A549 (cell line): ENCODE results near the gene RENBP. TPM values are rescaled to one million over a fixed set of nuclear protein-coding genes. Genes with fewer than 3 reads are reported as not detected.
A peak's percentile ranks its signal among the peaks of the same experiment; 100 is the strongest.

ENCODE experiments used
- ATAC-seq, 2 experiments: fragments of 200-7000 bp in 1 of 2; fragments of >200 bp in 1 of 2; cut with Nextera tagmentation in 1 of 2; cut with Tn5 transposase in 1 of 2; 3 replicates each; pipeline versions ENCODE4 v1.8.0 to v1.9.1; 2018 to 2020; ENCODE audit warnings: mild to moderate bottlenecking in 1 of 2, moderate library complexity in 1 of 2
- CTCF ChIA-PET: fragments of 300-600 bp; sonication (Branson Sonifier 250); formaldehyde crosslinking; extraction: SDS; loops from one replicate; lab custom pipeline; 2021; ENCODE audit warnings: antibody characterized with exemption, inconsistent platforms; lab: Yijun Ruan, JAX
- POLR2A ChIA-PET: fragments of 350-600 bp; formaldehyde crosslinking; extraction: SDS; loops from one replicate; lab custom pipeline; 2021; ENCODE audit warnings: antibody characterized with exemption, inconsistent platforms; lab: Yijun Ruan, JAX
- DNase-seq, 2 experiments: peaks; one replicate each; pipeline versions ENCODE4 v3.0.0 to v3.0.0-alpha.2; 2011 to 2016; ENCODE audit warnings: low read depth in 1 of 2, low spot score in 1 of 2
- FAIRE-seq: peaks from 2 replicates; lab custom pipeline; 2011; peaks lifted over from hg19 to GRCh38; lab: Jason Lieb, UNC
- H3K27ac ChIP-seq, 2 experiments: fragments of >200 bp; sonication (Bioruptor Twin); formaldehyde crosslinking; 3 replicates each; pipeline ENCODE4 v1.5.1; 2016 to 2017
- H3K4me1 ChIP-seq: fragments of >200 bp; sonication (Bioruptor Twin); formaldehyde crosslinking; 3 replicates; pipeline ENCODE4 v1.6.1; 2016
- H3K4me2 ChIP-seq: fragments of >200 bp; sonication (Bioruptor Twin); formaldehyde crosslinking; 3 replicates; pipeline ENCODE4 v1.6.1; 2016
- H3K4me3 ChIP-seq: fragments of >200 bp; sonication (Bioruptor Twin); formaldehyde crosslinking; 3 replicates; pipeline ENCODE4 v1.5.1; 2016
- H3K9me3 ChIP-seq: fragments of >200 bp; sonication (Bioruptor Twin); formaldehyde crosslinking; 3 replicates; pipeline ENCODE4 v1.6.1; 2016
- CBX2 ChIP-seq: fragments of 200-600 bp; sonication (generic); IDR thresholded peaks from 2 replicates; pipeline ENCODE4 v1.6.1; 2016; ENCODE audit warnings: low read depth, mild to moderate bottlenecking, borderline replicate concordance
- CBX8 ChIP-seq: fragments of 200-600 bp; sonication (generic); IDR thresholded peaks from 2 replicates; pipeline ENCODE4 v1.6.1; 2016
- CHD4 ChIP-seq: fragments of 200-600 bp; sonication (generic); IDR thresholded peaks from 2 replicates; pipeline ENCODE4 v1.6.1; 2016; ENCODE audit warnings: antibody characterized with exemption, mild to moderate bottlenecking, borderline replicate concordance
- EP300 ChIP-seq, 2 experiments: fragments of >200 bp; sonication (Bioruptor Twin); formaldehyde crosslinking; IDR thresholded peaks; 2 replicates in 1 of 2; 3 replicates in 1 of 2; pipeline ENCODE4 v1.6.1; 2016 to 2017
- FOSB ChIP-seq: fragments of 250-450 bp; sonication (Bioruptor Pico); IDR thresholded peaks from 2 replicates; pipeline ENCODE4 v1.5.0; 2020; ENCODE audit warnings: mild to moderate bottlenecking, moderate library complexity
- HDAC2 ChIP-seq: fragments of 200-600 bp; sonication (generic); IDR thresholded peaks from 2 replicates; pipeline ENCODE4 v1.6.1; 2016
- HOXA7 ChIP-seq: fragments of 250-450 bp; sonication (Bioruptor Pico); IDR thresholded peaks from 2 replicates; pipeline ENCODE4 v1.5.0; 2020; ENCODE audit warnings: mild to moderate bottlenecking, moderate library complexity
- HOXB13 ChIP-seq: fragments of 250-450 bp; sonication (Bioruptor Pico); IDR thresholded peaks from 2 replicates; pipeline ENCODE4 v1.5.0; 2020; ENCODE audit warnings: low read depth, mild to moderate bottlenecking, moderate library complexity
- HOXB5 ChIP-seq: fragments of 250-450 bp; sonication (Bioruptor Pico); IDR thresholded peaks from 2 replicates; pipeline ENCODE4 v1.5.0; 2020; ENCODE audit warnings: mild to moderate bottlenecking, moderate library complexity
- JUN ChIP-seq, 2 experiments: fragments of >200 bp; sonication (Bioruptor Twin); formaldehyde crosslinking; IDR thresholded peaks; 2 replicates in 1 of 2; 3 replicates in 1 of 2; pipeline ENCODE4 v1.6.1; 2016 to 2017
- KDM1A ChIP-seq: fragments of 200-600 bp; sonication (generic); IDR thresholded peaks from 2 replicates; pipeline ENCODE4 v1.6.1; 2016; ENCODE audit warnings: low read depth, mild to moderate bottlenecking
- MYC ChIP-seq: IDR thresholded peaks from 2 replicates; pipeline ENCODE4 v1.6.1; 2012; ENCODE audit warnings: mild to moderate bottlenecking, inconsistent platforms, low read length, improper control_type of control experiment, borderline replicate concordance
- NFE2L2 ChIP-seq: fragments of 150-350 bp; conservative IDR thresholded peaks from 2 replicates; pipeline ENCODE4 v1.6.1; 2014; ENCODE audit warnings: low read length
- NPAS2 ChIP-seq: fragments of 250-450 bp; sonication (Bioruptor Pico); IDR thresholded peaks from 2 replicates; pipeline ENCODE4 v1.8.0; 2022; ENCODE audit warnings: mild to moderate bottlenecking, moderate library complexity, borderline replicate concordance
- NR3C1 ChIP-seq: fragments of >200 bp; sonication (Bioruptor Twin); formaldehyde crosslinking; IDR thresholded peaks from 3 replicates; pipeline ENCODE4 v1.6.1; 2017
- PHF8 ChIP-seq: fragments of 200-600 bp; sonication (generic); IDR thresholded peaks from 2 replicates; pipeline ENCODE4 v1.6.1; 2016; ENCODE audit warnings: low read depth, mild to moderate bottlenecking, antibody characterized with exemption, moderate library complexity, borderline replicate concordance
- POLR2AphosphoS2 ChIP-seq: conservative IDR thresholded peaks from 2 replicates; pipeline ENCODE4 v1.6.1; 2012; ENCODE audit warnings: low read length, improper control_type of control experiment, inconsistent platforms
- RARB ChIP-seq: fragments of 250-450 bp; sonication (Bioruptor Pico); IDR thresholded peaks from 2 replicates; pipeline ENCODE4 v1.8.0; 2021; ENCODE audit warnings: mild to moderate bottlenecking, moderate library complexity
- RNF2 ChIP-seq: fragments of 200-600 bp; sonication (generic); IDR thresholded peaks from 2 replicates; pipeline ENCODE4 v1.6.1; 2016; ENCODE audit warnings: low read depth, mild to moderate bottlenecking, antibody characterized with exemption, moderate library complexity, borderline replicate concordance
- ZFP36 ChIP-seq: fragments of 450-650 bp; IDR thresholded peaks from 2 replicates; pipeline ENCODE4 v1.6.1; 2014; ENCODE audit warnings: borderline replicate concordance; ENCODE audit not compliant: partially characterized antibody
- ZNF302 ChIP-seq: fragments of 250-450 bp; sonication (Bioruptor Pico); IDR thresholded peaks from 2 replicates; pipeline ENCODE4 v1.9.0; 2021; ENCODE audit warnings: inconsistent platforms, mild to moderate bottlenecking, moderate library complexity
- ZSCAN20 ChIP-seq: fragments of 250-450 bp; sonication (Bioruptor Pico); IDR thresholded peaks from 2 replicates; pipeline ENCODE4 v1.8.0; 2022; ENCODE audit warnings: mild to moderate bottlenecking, moderate library complexity
- WGBS: methylation state at CpG from one replicate; pipeline ENCODE4 v1.1.6; 2017; ENCODE audit errors: missing lambda C conversion rate; 5-methylcytosine and 5-hydroxymethylcytosine counted together
- polyA plus RNA-seq, 4 experiments: library from polyadenylated mRNA; depleted of rRNA in 3 of 4; stranded (reverse); fragments of >200 nt; fragmentation: RNase III in 1 of 4; extraction: RNeasy Plus Mini Kit Qiagen cat#74134 plus additional on column Dnase treatment in 1 of 4; gene quantifications; 2 replicates in 3 of 4; 3 replicates in 1 of 4; pipeline ENCODE4 v1.2.3, GENCODE V29; 2011 to 2017
- TF ChIP-seq, protein P1 (sequence below): fragments of >200 bp; sonication (Bioruptor Twin); formaldehyde crosslinking; IDR thresholded peaks from 2 replicates; pipeline ENCODE4 v1.6.1; 2016
- TF ChIP-seq, protein P2 (sequence below): IDR thresholded peaks from 2 replicates; pipeline ENCODE4 v1.6.1; 2012; ENCODE audit warnings: low read depth, borderline replicate concordance
- TF ChIP-seq, protein P3 (sequence below): fragments of 450-650 bp; IDR thresholded peaks from 2 replicates; pipeline ENCODE4 v1.6.1; 2014; ENCODE audit warnings: antibody characterized with exemption
- TF ChIP-seq, protein P4 (sequence below): fragments of 150-350 bp; IDR thresholded peaks from 2 replicates; pipeline ENCODE4 v1.6.1; 2014; ENCODE audit warnings: low read depth, mild to moderate bottlenecking, low read length

The RENBP gene
- polyA plus RNA-seq, 2 of the 4 experiments (the other 2 are of a cell fraction) = not detected

DNA sequence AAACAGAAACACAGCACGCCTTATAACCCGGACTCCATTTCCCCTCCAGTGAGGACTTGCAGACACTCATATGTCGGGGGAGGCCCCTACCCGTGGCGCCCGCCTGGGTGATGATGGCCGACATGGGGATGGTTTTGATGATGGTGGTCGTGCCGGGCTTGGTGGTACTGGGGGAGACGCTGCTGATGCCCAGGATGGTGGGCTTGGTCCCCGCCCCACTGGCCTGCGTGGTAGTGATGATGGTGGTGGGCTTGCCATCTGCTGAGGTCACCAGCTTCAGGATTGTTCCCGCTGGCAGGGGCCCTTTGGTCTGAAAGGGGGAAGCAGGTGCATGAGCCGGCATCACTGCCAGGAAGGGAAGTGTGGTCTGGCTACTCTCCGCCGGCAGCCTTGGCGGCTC, 12.8 kb upstream of the RENBP start (continued):
- TF ChIP-seq CBX2 (no peak), ZSCAN20 (no peak), FOSB (CRISPR knock-in tag) (no peak)

DNA sequence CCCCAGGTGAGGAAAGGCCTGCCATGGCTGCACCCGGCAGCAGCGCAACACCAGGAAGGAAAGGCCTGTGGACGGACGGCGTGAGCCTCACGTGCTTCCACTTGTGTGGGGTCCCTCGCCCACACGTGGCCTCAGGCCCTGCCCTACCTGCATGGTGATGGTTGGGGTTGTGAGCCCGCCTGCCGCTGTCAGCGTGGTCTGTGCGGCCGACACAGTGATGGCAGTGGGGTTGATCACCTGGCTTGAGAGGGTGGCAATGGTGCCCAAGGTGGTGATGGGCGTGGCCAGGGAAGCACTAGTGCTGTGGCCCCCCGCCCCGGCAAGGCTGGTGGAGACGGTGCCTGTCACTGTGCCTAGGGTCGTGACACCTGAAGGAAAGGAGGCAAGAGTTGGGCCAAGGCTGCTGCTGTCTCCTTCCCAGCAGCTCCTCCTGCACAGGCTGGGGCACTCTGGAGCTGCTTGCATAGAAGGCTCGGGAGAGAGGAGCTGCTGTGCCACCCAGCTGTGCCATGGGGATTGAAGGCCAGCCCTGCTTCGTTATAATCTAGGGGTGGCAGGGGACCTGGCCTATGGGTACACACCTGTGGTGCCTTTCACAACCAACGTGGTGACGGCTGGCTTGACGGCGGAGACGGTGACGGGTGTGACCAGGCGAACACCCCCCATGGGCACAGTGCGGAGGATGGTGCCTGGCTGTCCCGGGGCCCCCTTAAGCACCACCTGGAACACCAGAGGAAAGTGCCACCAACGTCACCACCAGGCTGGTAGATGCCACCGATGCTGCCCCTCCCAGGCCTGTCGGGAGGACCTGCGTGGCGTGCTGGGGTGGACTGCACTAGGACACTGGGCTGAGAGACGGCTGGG, 11.8 kb upstream of the RENBP start:
- ChIA-PET POLR2A (no interaction called here), CTCF (interaction anchor here (1.1 to 1.2 kb wide), 3 partner anchors 8 to 193 kb away, joined by 3 to 4 read pairs (median 3); no protein-coding TSS in a partner anchor)
- FAIRE-seq = no peak
- H3K27ac ChIP-seq = no peak overlapping the region
- 0 out of 3 replicates have a peak, but pooled peaks cover 4% of the 10 kb centered on the region for H3K4me1 ChIP-seq
- no peak overlapping the region for H3K4me3 ChIP-seq
- no peak overlapping the region for H3K4me2 ChIP-seq
- no peaks in the 10 kb centered on the region for H3K9me3 ChIP-seq
- TF ChIP-seq, protein P1, sequence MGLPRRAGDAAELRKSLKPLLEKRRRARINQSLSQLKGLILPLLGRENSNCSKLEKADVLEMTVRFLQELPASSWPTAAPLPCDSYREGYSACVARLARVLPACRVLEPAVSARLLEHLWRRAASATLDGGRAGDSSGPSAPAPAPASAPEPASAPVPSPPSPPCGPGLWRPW = no peak
- TF ChIP-seq, all 56 proteins: peak for 0
- WGBS = 97% methylated on average over 21 of the region's 35 CpGs
- DNase-seq = no peak
- no peak for ATAC-seq

DNA sequence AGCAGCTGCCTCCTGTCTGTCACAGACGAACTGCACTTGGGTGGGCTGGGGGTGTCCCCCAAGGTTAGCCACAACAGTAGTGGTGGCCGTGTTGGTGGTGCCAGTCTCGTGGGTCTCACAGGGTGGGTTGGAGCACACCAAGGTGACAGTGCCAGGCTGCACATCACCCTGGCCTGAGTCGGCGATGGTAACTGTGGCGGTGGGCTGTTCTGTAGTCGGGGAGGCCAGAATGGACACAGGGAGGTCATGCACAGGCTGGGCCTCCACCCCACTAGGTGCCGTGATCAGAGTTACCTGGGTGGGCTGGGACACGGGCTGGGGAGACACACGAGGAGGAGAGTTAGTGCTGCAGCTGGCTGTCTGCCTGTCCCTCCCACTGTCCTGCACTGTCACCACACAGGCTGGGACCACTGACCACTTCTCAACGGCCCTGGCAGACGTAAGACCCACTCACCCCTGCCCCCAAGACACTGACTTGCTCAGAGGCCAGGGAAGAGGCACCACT, 10.8 kb upstream of the RENBP start:
- Histone ChIP-seq H3K4me2 (no peak overlapping the region), H3K9me3 (no peaks in the 10 kb centered on the region), H3K27ac (no peak overlapping the region), H3K4me1 (0 out of 3 replicates have a peak, but pooled peaks cover 4% of the 10 kb centered on the region), H3K4me3 (no peak overlapping the region)
- TF ChIP-seq HOXB5 (CRISPR knock-in tag) = no peak
- TF ChIP-seq ZSCAN20 = no peak
- no peak for TF ChIP-seq NR3C1
- TF ChIP-seq, protein P2, sequence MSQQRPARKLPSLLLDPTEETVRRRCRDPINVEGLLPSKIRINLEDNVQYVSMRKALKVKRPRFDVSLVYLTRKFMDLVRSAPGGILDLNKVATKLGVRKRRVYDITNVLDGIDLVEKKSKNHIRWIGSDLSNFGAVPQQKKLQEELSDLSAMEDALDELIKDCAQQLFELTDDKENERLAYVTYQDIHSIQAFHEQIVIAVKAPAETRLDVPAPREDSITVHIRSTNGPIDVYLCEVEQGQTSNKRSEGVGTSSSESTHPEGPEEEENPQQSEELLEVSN = no peak
- TF ChIP-seq RNF2 = no peak
- no peak for TF ChIP-seq CBX8
- FAIRE-seq (no peak), ATAC-seq (no peak), DNase-seq (no peak)
- WGBS = 91% methylated on average over 6 of the region's 12 CpGs
- ChIA-PET POLR2A (interaction anchor here (0.5 kb wide), 1 partner anchor 996 kb away, joined by 4 read pairs; no protein-coding TSS in a partner anchor), CTCF (no interaction called here)

DNA sequence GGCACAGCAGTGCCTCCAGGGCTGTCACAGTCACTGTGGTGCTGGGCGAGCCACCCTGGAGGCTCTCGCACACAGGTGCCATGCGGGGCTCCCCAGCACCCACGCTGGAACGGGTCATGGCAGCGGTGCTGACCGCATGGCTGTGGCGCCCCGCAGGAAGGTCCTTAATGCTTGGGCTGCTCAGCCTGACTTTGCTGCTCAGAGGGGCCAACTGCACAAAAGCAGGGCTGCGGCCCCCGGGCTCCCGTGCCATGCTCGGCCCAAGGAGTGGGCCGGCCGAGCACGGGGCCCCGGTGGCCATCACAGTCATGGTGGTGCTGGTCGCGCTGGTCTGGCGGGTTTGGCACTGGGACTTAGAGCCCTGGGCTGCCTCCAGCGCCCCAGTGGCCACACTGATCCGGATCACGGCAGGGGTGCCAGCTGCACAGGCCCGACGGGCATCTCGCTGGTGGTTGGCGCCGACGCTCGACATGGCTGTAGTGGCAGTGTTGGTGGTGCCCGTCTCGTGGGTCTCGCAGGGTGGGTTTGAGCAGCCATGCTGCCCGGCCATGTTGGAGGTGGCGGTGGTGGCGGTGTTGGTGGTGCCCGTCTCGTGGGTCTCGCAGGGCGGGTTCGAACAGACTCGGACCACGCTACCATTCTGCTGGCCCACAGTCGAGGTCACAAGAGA, 10.2 kb upstream of the RENBP start:
- CTCF ChIA-PET = no interaction called here
- POLR2A ChIA-PET = interaction anchor here (0.5 kb wide), 1 partner anchor 996 kb away, joined by 4 read pairs; no protein-coding TSS in a partner anchor
- DNase-seq = no peak
- H3K27ac ChIP-seq = no peak overlapping the region
- H3K4me2 ChIP-seq = no peak overlapping the region
- TF ChIP-seq POLR2AphosphoS2 = no peak
- TF ChIP-seq NPAS2 (CRISPR knock-in tag) = no peak
- TF ChIP-seq ZNF302 (CRISPR knock-in tag) = no peak
- TF ChIP-seq HOXB13 (CRISPR knock-in tag) = no peak
- TF ChIP-seq ZSCAN20 = no peak
- TF ChIP-seq JUN (IDR thresholded peaks at IDR 0.05) = no peak
- TF ChIP-seq KDM1A = no peak
- no peak for TF ChIP-seq RARB (CRISPR knock-in tag)
- TF ChIP-seq HOXA7 (CRISPR knock-in tag) = no peak
- no peak for TF ChIP-seq MYC
- no peak for TF ChIP-seq NFE2L2
- TF ChIP-seq, protein P3, sequence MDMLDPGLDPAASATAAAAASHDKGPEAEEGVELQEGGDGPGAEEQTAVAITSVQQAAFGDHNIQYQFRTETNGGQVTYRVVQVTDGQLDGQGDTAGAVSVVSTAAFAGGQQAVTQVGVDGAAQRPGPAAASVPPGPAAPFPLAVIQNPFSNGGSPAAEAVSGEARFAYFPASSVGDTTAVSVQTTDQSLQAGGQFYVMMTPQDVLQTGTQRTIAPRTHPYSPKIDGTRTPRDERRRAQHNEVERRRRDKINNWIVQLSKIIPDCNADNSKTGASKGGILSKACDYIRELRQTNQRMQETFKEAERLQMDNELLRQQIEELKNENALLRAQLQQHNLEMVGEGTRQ = no peak
- no peak for TF ChIP-seq EP300 (IDR thresholded peaks at IDR 0.05)
- TF ChIP-seq ZFP36 = no peak
- no peak for TF ChIP-seq HDAC2
- TF ChIP-seq NR3C1 = no peak
- TF ChIP-seq, protein P4, sequence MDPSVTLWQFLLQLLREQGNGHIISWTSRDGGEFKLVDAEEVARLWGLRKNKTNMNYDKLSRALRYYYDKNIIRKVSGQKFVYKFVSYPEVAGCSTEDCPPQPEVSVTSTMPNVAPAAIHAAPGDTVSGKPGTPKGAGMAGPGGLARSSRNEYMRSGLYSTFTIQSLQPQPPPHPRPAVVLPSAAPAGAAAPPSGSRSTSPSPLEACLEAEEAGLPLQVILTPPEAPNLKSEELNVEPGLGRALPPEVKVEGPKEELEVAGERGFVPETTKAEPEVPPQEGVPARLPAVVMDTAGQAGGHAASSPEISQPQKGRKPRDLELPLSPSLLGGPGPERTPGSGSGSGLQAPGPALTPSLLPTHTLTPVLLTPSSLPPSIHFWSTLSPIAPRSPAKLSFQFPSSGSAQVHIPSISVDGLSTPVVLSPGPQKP = no peak
- no peak for TF ChIP-seq CHD4
- no peak for TF ChIP-seq PHF8
- TF ChIP-seq, all 56 proteins: peak for 0
- ATAC-seq (peak in 1 of 2 experiments; percentile 3; a peak in 3 of 6 replicates), FAIRE-seq (no peak)
- H3K4me3 ChIP-seq = no peak overlapping the region
- H3K4me1 ChIP-seq = 0 out of 3 replicates have a peak, but pooled peaks cover 4% of the 10 kb centered on the region
- WGBS = 100% methylated on average over 1 of the region's 44 CpGs
- no peaks in the 10 kb centered on the region for H3K9me3 ChIP-seq
